NCI-H1048 (cell line): Measurements from ENCODE around the gene USP47.
A peak's percentile ranks its signal among the peaks of the same experiment; 100 is the strongest.

Experiments
- DNase-seq: peaks from one replicate; lab custom pipeline; 2025; lab: John Stamatoyannopoulos, UW

The USP47 gene

GRCh38 chr11:11966354-11966741 is 124.6 kb downstream of the USP47 start:
- DNase-seq, result no peak

GRCh38 chr11:11966826-11967668 is 125.3 kb downstream of the USP47 start:
- DNase-seq, result peak; percentile 48

- no peak for DNase-seq
These were observed 126.1 kb downstream of the USP47 start for GRCh38 chr11:11967669-11968510.

- no peak for DNase-seq
These were observed 126.9 kb downstream of the USP47 start for GRCh38 chr11:11968511-11969280.

- no peak for DNase-seq
These were observed 127.8 kb downstream of the USP47 start for GRCh38 chr11:11969380-11970215.

- DNase-seq, result no peak
These were observed 128.8 kb downstream of the USP47 start for GRCh38 chr11:11970556-11970955.

- DNase-seq, result no peak
These were observed 130.3 kb downstream of the USP47 start for GRCh38 chr11:11971906-11972547.

GRCh38 chr11:11972730-11973341 is 131.1 kb downstream of the USP47 start:
- no peak for DNase-seq

- DNase-seq, result no peak
These were observed 131.6 kb downstream of the USP47 start for GRCh38 chr11:11973361-11973800.

- DNase-seq, result no peak
These were observed 132.1 kb downstream of the USP47 start for GRCh38 chr11:11973866-11974265.

- DNase-seq, result no peak
These were observed 133.7 kb downstream of the USP47 start for GRCh38 chr11:11975201-11976092.

GRCh38 chr11:11976481-11977127 is 134.8 kb downstream of the USP47 start:
- DNase-seq, result no peak

- DNase-seq, result no peak
These were observed 135.6 kb downstream of the USP47 start for GRCh38 chr11:11977206-11977938.

- DNase-seq, result no peak
These were observed 136.4 kb downstream of the USP47 start for GRCh38 chr11:11978098-11978637.

- DNase-seq, result no peak
These were observed 137.2 kb downstream of the USP47 start for GRCh38 chr11:11978792-11979487.

GRCh38 chr11:11979488-11980117 is 137.8 kb downstream of the USP47 start:
- no peak for DNase-seq

GRCh38 chr11:11980200-11980599 is 138.4 kb downstream of the USP47 start:
- DNase-seq, result no peak
